ENCODE measurements around the gene APOC4.

DNA sequence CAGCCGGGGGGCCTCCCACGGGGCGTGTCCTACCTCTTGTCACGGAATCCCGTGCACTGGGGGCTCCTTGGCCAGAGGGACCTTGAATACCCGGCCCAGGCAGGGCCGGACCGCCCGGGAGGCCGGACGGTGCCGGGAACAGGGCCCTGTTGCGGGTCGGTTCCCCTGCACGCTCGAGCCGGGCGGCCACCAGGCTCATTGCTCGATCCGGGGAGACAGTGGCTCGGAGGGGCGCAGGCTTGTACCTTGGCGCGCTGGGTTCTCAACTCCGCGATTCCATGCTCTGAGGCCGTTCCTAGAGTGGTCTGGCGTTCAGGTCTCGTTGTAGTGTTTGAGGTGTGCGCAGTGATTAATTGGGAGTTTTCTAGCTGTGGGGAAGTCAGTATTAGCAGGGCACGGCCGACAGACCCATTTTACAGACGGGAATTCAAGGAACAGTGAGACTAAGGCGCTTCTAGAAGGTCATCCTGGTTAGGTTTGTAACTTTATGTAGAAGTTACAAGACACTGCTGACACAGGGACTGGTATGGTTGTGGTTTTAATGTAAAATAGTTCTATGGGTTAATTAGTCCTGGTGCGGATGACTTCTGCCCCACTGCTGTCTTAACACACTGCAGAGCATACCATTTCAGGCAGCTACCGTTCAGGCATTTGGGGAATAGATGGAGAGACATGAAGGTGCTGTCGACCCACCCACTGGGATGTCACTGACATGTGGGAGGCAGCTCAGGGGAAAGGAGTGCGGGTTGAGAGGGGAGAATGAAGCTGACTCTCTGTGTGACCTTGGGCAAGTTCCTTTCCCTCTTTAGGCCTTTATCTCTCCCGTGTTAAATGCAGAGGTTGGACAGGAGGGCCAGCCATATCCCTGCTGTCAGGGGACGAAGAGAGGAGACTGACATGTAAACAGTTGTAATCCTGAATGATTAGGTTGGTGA, 13.7 kb downstream of the APOC4 start:
- TF ChIP-seq NFIC (IDR thresholded peaks at IDR 0.05; ENCODE audit: borderline replicate concordance), result no peak
- TF ChIP-seq CTCF (IDR thresholded peaks at IDR 0.05), result no peak

Measured in SK-N-SH (cell line).